Stimulated activated CD8-positive, alpha-beta memory T cell treated with anti-CD3 and anti-CD28 coated beads, Interleukin-2, amount 100 ng/mL, for 48 hours (primary cell): ENCODE data around the gene MTMR10.

Experiments
- DNase-seq, 2 donors: peaks; one replicate each; pipeline ENCODE4 v3.0.0-alpha.2; 2020; ENCODE audit warnings: low read depth in 2 of 2

Gene MTMR10

DNA sequence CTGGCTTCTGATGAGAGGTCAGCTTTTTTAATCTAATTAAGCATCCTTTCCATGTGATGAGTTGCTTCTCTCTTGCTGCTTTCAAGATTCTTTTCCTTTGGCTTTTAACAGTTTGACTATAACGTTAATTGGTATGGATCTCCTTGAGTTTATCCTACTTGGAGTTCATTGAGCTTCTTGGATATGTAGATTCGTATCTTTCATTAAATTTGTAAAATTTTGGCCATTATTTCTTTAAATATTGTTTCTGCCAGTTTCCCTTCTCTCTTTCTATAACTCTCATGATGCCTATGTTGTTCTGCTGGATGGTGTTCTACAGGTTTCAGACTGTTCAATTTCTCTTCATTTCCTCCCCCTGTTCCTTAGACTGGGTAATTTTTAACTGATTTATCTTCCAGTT, 21.0 kb upstream of the MTMR10 start:
- DNase-seq = no peak

DNA sequence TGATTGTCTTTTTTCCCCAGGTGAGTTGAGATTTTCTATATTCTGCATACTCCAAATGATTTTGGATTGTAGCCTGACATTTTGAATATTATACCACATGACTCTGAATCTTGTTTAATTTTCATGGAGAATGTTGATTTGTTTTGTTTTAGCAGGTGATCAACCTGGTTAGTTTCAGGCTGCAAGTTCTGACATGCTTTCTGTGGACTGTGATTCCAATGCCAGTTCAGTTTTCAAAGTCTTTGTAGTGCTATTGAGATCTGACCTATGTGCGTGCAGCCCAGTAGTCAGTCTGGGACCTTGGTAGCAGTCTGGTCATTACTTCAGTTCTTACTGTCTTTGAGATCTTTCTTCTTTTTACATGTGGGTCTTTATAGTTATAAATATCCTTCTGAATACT, 18.6 kb upstream of the MTMR10 start:
- DNase-seq = no peak

DNA sequence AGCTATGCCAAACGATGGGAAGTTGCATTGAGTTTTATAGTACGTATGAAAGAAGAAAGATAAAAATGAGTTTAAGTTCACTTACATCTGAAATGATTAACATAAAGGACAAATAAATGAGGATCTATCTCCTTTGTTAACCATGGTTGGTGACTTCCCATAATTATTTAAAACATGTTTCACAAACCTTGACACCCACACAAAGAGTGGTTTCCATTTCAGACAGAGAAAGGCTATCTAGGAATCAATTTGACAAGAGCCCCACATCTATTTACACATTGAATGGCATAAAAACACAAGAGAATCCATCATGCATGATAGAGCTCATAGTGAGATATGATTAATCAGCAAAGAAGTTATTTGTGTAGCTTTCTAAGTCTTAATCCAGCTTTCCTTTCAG, 14.2 kb upstream of the MTMR10 start:
- DNase-seq = no peak

DNA sequence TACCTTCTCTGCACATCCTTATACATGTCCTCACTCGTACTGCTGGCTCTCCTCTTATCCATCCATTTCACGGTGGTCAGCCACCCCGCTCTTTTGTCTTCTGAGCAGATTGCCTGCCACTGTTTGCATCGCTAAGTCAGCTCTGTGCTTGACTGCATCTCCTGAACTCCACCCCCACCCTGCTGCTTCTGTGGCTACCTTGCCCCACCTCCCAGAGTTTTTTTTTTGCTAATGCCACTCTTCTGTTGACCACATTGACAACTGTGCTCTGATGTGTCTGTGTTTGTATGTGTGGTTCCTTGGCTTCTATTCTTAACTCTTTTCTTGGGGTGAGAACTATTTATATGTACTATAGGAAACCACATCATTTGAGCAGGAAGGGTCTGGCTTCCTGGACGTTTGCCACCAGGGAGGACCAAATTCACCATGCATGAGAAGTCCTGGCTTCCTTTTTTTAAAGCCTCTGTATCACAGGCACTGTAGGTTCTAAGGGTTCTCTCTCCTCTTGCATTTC, 12.8 kb upstream of the MTMR10 start:
- no peak for DNase-seq

DNA sequence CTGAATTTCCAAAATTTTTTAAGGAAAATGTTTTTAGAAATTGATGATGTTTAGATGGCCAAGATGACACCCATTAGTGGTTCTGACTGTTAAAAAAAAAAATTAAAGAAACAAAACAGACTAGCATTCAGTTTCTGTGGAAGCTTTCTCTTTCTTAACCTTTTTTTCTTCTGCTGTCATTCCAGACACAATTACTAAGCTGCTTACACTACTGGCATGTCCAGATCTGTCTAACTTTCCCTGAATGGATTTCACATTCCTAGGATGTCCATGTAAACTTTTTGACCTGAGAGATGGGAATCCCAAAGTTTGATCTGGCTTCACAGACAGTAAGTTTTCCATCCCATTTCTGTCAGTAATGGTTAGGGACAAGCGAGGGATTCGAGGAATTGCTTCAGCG, 10.3 kb upstream of the MTMR10 start:
- no peak for DNase-seq

DNA sequence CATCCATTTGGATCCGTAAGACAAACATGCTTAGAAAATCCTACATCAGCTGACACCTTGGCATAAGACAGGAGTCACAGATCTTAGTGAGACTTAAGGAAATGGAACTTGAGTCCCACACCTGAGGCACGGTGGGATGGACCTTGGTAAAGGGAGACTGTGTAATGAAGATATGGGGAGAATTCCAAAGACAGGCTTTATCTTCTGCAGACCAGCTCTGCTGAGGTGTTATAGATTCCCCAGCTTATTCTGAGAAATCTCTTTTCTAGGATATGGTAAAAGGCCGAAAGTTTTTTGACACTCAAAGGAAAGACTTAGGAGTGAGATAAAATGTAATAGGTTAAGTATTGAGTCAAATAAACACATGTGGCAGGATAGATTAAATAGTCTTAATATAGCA, 8.3 kb upstream of the MTMR10 start:
- no peak for DNase-seq

DNA sequence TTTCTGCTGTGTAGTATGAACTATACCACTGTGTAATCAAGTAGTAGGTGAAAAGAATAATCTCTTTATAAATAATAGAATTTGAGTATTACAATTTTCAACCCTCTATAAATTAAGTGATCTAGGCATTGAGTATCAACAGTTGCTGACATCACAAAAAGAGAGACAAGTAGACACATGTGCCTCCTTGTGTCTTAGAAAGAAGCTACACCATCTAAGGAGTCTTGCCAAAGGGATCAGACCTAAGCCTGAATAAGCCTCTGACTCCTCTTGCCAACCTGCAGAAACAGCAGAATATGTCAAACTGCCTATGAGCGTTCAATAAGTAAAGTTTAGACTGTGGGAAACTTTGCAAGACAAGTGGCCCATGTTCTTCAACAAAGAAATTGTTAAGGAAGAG, 5.8 kb upstream of the MTMR10 start:
- DNase-seq = no peak

DNA sequence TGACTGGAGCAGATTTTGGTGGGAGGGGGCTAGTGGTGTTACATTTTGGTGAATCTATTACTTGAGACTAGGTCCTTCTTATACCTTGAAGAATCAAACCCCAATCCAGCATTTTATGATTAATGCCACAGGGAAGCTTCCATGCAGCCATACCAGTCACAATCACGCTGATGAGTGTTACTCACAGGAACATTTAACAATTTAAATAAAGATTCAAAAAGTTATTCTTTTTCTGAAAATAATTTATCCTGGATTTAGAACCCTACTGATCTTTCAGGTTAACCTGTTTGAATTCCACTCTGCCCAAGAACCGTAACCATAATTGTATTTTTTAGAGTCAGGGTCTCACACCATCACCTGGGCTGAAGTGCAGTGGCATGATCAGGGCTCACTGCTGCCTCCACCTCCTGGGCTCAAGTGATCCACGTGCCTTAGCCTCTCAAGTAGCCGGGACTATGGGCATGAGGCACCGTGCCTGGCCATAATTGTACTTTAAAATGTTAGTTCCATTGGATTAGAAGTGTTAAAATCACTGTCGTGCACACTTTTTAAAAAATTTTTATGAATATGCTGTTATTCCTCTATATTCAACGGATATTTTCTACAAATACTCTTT, 929 bp upstream of the MTMR10 start:
- DNase-seq = no peak

DNA sequence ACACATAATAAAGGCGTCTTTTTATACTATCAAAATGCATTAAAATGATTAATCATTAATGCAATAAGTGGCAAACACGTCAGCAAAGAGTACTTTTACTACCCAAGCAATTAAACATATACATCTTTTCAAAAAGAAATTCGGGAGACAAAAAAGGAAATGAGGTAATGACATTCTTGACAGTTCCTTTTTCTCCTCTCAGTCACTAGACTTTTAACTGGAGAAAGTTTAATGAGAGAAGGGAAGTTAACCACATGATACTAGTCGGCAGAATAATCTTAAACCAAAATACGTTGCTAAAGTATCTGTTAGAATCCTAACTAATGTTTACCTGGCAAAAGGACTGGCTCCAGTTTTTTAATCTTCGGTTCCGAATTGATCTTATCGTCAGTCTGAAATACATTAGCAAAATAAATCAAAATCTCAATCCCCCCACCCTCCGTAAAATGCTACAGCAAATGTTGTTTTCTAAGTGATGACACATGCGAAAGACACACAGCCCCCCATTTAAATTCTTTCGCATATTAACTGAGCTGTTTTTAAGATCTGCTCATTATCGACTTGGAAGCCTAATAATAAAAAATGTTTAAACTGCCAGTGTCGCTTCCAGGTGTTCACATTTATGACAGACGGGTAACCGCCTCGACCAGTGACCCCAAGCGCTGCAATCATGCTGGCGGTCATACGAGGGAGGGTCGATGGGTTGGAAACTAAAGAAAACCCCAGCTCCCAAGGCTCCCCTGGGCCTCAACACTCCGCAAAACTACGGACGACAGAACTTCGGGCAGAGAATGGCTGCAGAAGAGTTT, 778 bp downstream of the MTMR10 start:
- no peak for DNase-seq

DNA sequence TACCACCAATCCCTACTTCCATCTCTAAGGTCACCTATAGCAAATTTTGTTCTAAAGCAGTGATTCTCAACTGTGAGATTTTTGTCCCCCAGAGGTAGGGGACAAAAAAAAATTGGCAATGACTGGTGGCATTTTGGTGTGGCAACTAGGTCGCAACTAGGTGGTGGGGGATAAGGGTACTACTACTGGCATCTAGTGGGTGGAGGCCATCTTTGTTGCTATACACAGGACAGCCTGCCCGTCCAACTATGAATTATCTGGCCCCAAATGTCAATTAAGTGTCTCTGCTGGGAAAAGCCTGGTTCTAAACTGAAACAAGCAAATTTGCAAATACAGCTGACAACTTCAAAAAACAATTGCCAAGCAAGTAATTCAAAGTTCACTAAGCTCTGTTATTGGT, 1.4 kb downstream of the MTMR10 start:
- no peak for DNase-seq

DNA sequence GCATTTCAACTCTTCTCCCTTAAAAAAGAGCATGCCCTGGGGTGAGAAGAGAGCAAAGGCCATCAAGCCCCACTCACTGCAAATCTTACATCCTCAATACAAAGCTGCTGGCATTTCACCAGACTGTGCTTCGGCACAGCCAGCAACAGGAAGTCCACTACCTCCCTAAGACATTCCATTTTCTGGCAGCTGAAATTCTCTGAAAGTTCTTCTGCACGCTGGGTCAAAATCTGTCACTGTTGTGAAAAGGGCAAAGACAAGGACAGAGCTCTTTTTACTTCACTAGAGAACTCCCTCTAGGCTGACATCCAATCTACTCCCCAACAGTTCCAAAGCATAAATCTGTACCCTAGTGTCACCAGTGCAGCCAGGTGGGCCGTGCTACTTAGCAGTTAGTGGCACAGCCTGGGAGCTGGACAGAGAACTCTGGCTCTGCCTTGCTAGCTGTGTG, 6.3 kb downstream of the MTMR10 start:
- no peak for DNase-seq

DNA sequence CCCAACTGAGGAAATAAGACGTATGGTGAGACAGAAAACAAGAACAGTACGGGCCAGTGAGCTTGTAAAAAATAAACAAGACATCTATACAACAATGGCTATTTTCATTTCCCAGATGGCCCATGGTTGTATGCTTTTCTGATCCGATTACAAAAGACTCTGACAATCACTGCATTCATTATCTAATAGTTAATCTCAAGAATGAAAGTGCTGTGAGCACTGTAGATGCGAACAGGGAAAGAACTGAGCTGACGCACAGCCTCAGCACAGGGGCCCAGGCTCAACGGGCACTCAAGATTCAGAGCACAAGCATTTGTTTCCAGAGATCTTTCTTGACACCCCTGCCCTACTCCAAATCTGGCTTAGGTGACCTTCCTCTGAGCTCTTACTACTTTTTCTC, 6.9 kb downstream of the MTMR10 start:
- DNase-seq = no peak

DNA sequence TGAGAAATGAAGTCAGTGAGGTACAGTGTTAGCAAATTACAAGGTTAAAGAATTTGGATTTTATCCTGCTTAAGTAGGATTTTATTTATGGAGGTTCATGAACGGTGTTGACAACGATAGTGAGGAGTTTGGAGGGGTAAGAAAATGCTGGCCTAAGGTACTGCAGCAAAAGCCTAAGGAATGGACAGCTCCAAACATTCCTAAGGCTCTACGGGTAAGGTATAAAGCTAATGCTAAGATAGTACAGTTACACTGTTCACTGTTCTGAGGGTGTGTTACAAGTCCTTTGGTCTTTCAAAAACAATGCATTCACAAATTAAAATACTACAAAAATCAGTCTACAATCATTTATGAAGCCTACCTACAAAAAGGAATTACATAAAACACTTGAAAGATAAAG, 7.3 kb downstream of the MTMR10 start:
- DNase-seq = no peak

DNA sequence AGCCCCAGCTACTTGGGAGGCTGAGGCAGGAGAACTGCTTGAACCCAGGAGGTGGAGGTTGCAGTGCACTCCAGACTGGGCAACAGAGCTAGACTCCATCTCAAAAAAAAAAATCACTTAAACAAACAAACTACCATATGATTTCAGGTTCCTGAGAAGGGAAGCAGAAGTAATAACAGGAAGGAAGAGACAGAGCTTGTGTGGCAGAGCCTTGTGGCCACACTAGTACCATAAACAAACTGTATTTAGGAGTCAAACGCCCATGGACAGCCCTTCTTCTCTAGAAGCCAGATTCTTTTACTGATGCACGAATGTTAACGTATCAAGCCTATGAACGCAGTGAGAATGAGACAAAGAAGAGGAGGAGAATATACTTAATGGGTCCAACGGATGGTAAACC, 12.0 kb downstream of the MTMR10 start:
- no peak for DNase-seq

DNA sequence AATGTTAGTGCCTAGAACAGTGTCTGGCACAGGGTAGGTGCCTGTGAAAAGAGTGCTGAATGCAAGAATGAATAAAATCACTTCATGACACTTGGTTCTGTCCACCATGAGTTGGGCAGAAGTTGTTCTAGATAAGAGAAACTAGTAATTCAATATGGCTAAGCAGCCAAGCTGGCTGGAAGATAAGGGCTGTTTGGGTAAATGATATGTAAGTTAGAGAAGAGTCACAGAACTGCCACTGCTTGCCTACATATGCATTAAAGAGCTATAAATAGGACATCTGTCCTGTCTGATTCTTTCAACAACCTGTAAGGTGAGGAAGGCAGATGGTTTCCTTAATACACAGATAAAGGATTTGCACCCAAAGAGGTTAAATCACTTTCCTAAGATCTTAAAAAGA, 13.1 kb downstream of the MTMR10 start:
- DNase-seq = no peak

DNA sequence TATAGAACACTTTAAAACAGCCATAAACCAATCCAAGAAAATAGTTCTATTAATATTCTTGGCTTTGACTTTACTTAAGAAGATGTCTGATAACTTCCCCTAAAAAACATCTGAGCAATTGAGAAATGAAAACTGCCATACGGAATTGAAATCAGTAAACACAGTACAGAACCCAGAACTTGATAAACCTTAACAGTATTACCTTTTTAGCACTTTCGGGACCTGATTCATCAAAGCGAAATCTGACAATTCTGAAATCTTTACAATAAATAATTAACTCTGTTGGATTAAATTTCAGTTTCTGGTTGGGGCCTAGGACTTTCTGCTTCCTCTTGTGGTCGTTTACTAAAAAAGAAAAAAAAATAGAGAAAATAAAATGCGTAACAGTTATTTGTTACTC, 17.3 kb downstream of the MTMR10 start:
- DNase-seq = no peak

DNA sequence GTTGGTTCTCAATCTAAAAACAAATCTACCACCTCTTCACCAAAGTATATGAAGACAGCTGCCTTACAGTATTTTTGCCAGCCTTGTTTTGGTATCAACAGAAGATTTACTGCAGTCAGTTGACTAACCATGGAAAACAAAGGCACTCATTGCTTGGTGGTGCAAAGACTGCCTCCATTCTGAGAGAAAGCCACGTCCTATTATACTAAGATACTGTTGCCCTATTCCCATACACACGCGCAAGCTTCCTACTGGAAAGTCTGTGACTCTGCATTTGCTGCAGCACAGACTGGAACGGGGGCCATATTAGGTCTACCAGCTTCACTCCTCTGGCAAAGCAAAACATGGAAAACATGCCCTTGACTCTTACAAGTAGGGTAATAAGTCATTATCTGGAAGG, 18.0 kb downstream of the MTMR10 start:
- DNase-seq = no peak

DNA sequence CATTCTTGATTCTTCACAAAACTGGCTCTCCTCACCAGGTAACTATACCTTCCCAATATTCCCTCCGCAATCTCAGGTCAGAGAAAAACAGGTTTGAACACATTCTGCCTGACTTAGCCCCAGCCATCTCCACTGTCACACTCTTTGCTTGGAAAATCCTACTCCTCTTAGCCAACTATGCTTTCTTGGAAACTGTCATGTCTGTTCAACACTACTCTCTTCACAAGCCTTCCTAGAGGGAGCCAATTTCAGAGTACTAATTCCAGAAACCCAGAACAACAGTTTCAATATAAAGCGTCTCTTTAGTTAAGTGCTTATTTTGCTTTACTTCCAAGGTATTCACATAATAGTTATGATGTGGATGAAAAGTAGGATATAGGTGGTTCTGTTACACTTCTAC, 21.7 kb downstream of the MTMR10 start:
- no peak for DNase-seq

DNA sequence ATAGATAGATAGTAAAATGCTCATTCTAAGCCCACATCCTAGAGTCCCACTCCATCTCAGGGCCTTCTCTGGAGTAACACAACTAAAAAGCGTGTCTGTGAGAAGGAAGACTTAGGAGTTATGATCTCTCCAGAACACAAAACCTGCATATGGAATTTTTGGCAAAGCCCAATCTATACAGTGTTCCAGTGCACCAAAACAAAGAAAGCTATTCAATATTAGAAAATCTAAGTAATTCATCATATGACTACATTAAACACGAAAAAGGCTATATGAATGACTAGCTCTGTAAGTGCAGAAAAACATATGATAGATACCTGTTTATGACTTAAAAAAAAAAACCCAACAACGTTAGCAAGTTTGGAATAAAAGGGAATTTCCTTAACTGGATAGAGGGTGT, 27.7 kb downstream of the MTMR10 start:
- DNase-seq = no peak

DNA sequence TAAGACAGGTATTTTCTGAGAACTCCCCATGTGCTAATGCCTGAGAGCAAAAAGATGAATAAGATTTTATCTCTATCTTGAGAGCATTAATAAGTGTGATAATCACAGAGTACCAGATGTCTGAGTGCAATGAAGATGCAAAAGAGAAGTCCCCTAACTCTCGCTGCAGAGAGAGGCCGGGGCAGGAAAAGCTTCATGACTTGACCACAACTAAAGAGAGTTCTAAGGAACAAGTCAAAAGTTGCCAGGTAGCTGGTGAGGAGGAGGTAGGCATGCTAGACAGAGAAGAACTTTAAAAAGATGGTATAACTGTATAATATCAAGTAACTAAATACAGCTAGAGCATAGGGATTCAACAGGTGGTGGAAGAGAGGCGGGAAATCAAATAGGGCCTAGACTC, 28.8 kb downstream of the MTMR10 start:
- no peak for DNase-seq

DNA sequence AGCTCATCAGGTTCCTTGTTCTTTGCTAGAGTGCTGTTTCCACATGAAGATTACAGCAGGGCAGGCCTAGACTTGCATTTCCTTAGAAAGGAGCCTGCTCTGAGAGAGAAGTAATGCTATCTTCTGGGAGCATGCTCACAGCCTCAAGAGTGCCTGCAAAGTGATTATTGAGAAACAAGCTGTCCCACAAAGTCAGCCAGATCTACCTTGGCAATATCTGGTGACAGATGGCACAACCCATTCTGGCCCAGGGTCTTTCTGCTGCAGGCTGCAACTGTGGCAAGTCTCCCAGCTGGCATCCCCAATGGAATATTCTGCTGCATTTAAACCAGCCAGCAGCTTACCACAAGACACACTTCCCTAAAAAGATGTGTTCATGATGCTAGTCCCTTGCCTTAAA, 29.3 kb downstream of the MTMR10 start:
- DNase-seq = no peak

DNA sequence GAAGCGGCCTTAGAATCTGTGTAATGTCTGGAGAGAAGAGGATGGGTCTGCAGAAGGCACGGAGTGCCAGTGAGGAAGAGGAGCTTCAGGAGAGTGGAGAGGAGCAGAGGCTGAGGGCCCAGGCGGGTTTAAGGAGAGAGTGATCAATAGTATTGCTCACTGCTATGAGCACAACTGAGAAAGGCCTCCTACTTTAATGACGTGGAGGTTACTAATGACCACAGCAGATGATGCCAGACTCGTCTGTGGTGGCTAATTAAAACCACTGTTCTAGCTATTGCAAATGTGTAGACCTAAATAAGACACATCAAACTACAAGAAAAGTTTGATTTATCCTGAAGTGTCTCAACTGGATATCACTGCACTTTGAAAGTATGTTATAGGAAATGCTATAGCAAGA, 33.2 kb downstream of the MTMR10 start:
- no peak for DNase-seq
